ENCODE results near the gene ALDH1A3. TPM values are rescaled to one million over a fixed set of nuclear protein-coding genes. Genes with fewer than 3 reads are reported as not detected.

The ALDH1A3 gene
- polyA plus RNA-seq, 4 donors = 3.8 to 37.3 (median 11.4) TPM

Other genes with a start within 250 kb of the ALDH1A3 start
- gene LRRK1, start 39.5 kb downstream of the ALDH1A3 start, polyA plus RNA-seq = 1 to 10 TPM; 3.8 to 9.4 (median 5.9) TPM

All from small intestine (tissue), 4 donors.